Heart right ventricle (tissue), 16 donors: ENCODE results near the gene SPAG8. TPM values are rescaled to one million over a fixed set of nuclear protein-coding genes. Genes with fewer than 3 reads are reported as not detected.

Experiments
- ATAC-seq, 8 donors: fragments of 200-7000 bp; cut with Tn5 transposase; one replicate each; pipeline ENCODE4 v1.9.1; 2020; ENCODE audit warnings: mild to moderate bottlenecking in 8 of 8, moderate library complexity in 8 of 8, moderate number of reproducible peaks in 1 of 8
- DNase-seq, 2 donors: peaks; one replicate each; pipeline ENCODE4 v3.0.0-alpha.2; 2020
- H3K27ac ChIP-seq, 10 donors: fragments of 200-600 bp; sonication (generic) in 2 of 10; one replicate each; pipeline versions ENCODE4 v1.5.0 to v1.8.0; 2020 to 2022; ENCODE audit warnings: mild to moderate bottlenecking in 3 of 10
- H3K27me3 ChIP-seq, 7 donors: fragments of 200-600 bp; one replicate each; pipeline ENCODE4 v1.8.0; 2021 to 2022; ENCODE audit warnings: mild to moderate bottlenecking in 2 of 7
- H3K36me3 ChIP-seq, 9 donors: fragments of 200-600 bp; sonication (generic) in 1 of 9; one replicate each; pipeline versions ENCODE4 v1.5.0 to v1.8.0; 2020 to 2022; ENCODE audit warnings: mild to moderate bottlenecking in 2 of 9
- H3K4me1 ChIP-seq, 9 donors: fragments of 200-600 bp; sonication (generic) in 1 of 9; one replicate each; pipeline versions ENCODE4 v1.5.0 to v1.8.0; 2020 to 2022; ENCODE audit warnings: mild to moderate bottlenecking in 4 of 9
- H3K4me3 ChIP-seq, 10 donors: fragments of 200-600 bp; sonication (generic) in 2 of 10; one replicate each; pipeline versions ENCODE4 v1.5.0 to v1.8.0; 2020 to 2022; ENCODE audit warnings: mild to moderate bottlenecking in 7 of 10, moderate library complexity in 2 of 10
- H3K9me3 ChIP-seq, 11 donors: fragments of 200-600 bp in 10 of 11; sonication (generic) in 2 of 11; one replicate each; pipeline versions ENCODE4 v1.5.0 to v1.8.0; 2013 to 2022; ENCODE audit warnings: mild to moderate bottlenecking in 2 of 11, control low read depth in 1 of 11, moderate library complexity in 1 of 11
- WGBS, 2 donors: extraction: QIAGEN DNeasy Blood & Tissue Kit; methylation state at CpG; one replicate each; pipeline ENCODE4 v1.1.7; 2013; ENCODE audit warnings: inconsistent platforms in 1 of 2; 5-methylcytosine and 5-hydroxymethylcytosine counted together
- intact Hi-C, 10 donors: fragments of 100-400 bp; cut with DNase I; formaldehyde crosslinking; loops; one replicate each; pipeline versions ENCODE4 v1.11.1 to v1.14.2; 2022
- polyA plus RNA-seq, 2 donors: library from polyadenylated mRNA; stranded (reverse); fragments of 200-250 nt; gene quantifications; one replicate each; pipeline ENCODE4 v1.2.3, GENCODE V29; 2013
- total RNA-seq, 10 donors: library from RNA; stranded (reverse); fragmentation: NEBNext Ultra II Directional in 3 of 10; extraction: Animal tissue kit (Norgen Biotek cat#: 25700) in 3 of 10; gene quantifications; one replicate each; pipeline versions ENCODE4 v1.2.1 to v1.2.4, GENCODE V29; 2021 to 2023
- TF ChIP-seq, protein P1 (sequence below), 9 donors: fragments of 200-600 bp; sonication (generic) in 2 of 9; IDR thresholded peaks; one replicate each; pipeline versions ENCODE4 v1.5.0 to v1.8.0; 2021 to 2022; ENCODE audit warnings: antibody characterized with exemption in 9 of 9, mild to moderate bottlenecking in 5 of 9, moderate library complexity in 1 of 9
- donor health status: Arrhythmogenic right ventricular cardiomyopathy.
- donor health status: ischemic (EF 13 %, LVEDD 7.1; RV severe dilation, severe dysfunction).
- donor health status: healthy with polysubstance abuse.
- donor health status: DM: no; HTN: yes; CAD: no.
- donor health status: DM: no; HTN: no; CAD: no.
- donor health status: ischemic (EF 25% LVEDD 6.9; RV normal size, moderate dysfunction).
- donor health status: ischemic (EF 25% LVEDD 5.7; RV mildly dilated, moderate dysfunction).
- donor health status: healthy.
- donor health status: DM: yes; HTN: yes; CAD: no.
- donor health status: Ischemic cardiomyopathy.
- donor health status: ischemic (EF 35%, LVEDD 5.7; RV mildly dilated, moderate dysfunction).
- donor health status: nonischemic (EF 11% LVEDD 7.7; RV severe dilation, severe dysfunction).
- donor health status: DM: yes; HTN: yes; CAD: no.
- donor health status: PGD.
- donor health status: ischemic (EF 29% LVEDD 5.4; RV normal size, mild dysfunction).
- donor health status: nonischemic (EF 23%, LVEDD 6.1; RV moderate dilation, normal function).

SPAG8 gene
- total and polyA plus RNA-seq, 12 donors: 0.84 to 6.0 (median 2.9) TPM

DNA sequence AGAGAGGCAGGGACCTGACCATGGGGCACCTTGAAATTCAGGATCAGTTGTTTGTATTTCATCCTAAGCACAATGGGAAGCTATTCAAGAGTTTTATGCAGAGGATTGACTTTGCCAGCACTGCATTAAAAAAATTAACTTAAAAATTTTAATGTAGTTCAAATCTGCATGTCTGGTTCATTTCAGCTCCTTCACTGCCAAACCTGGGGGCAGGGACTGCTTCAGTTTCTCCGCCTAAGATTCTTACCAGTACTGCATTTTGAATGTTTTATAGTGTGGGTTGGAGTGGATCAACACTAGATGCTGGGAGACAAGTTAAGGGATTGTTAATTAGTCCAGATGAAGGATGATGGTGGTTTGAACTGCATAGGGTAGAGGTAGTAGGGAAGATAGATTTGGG lies 42.3 kb downstream of the SPAG8 start:
- intact Hi-C loops: no loop called here
- TF ChIP-seq, protein P1, sequence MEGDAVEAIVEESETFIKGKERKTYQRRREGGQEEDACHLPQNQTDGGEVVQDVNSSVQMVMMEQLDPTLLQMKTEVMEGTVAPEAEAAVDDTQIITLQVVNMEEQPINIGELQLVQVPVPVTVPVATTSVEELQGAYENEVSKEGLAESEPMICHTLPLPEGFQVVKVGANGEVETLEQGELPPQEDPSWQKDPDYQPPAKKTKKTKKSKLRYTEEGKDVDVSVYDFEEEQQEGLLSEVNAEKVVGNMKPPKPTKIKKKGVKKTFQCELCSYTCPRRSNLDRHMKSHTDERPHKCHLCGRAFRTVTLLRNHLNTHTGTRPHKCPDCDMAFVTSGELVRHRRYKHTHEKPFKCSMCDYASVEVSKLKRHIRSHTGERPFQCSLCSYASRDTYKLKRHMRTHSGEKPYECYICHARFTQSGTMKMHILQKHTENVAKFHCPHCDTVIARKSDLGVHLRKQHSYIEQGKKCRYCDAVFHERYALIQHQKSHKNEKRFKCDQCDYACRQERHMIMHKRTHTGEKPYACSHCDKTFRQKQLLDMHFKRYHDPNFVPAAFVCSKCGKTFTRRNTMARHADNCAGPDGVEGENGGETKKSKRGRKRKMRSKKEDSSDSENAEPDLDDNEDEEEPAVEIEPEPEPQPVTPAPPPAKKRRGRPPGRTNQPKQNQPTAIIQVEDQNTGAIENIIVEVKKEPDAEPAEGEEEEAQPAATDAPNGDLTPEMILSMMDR (IDR thresholded peaks at IDR 0.05): no peak
- H3K36me3 ChIP-seq: no peaks in the 10 kb centered on the region
- no peaks in the 10 kb centered on the region for H3K9me3 ChIP-seq
- ATAC-seq (no peak), DNase-seq (no peak)
- peaks cover 7 to 26% (median 19%) of the 10 kb centered on the region in 9 donors for H3K4me1 ChIP-seq
- no peak overlapping the region for H3K4me3 ChIP-seq
- H3K27me3 ChIP-seq: no peaks in the 10 kb centered on the region
- no peak overlapping the region for H3K27ac ChIP-seq
- WGBS, 2 donors: 98 to 100% methylated on average over 1 of the region's 1 CpG

DNA sequence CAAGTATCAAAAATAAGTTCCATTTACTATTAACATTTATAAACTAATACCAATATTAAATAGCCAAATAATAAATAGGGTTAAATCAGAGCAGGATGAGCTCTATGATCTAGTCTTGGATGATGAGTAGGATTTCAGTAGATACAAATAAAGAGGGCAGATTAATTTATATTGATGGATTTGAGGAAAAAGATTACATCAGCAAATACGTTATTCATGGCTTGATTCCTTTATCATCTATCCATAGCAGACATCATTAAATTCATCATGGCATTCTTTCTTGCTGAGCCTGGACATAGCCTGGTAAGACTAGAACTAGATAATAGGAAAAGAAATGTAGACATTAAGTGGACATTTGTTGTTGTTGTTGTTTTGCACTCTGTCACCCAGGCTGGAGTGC lies 44.6 kb downstream of the SPAG8 start:
- Histone ChIP-seq H3K27ac (no peak overlapping the region), H3K4me1 (peaks cover 7 to 26% (median 19%) of the 10 kb centered on the region in 9 donors), H3K9me3 (no peaks in the 10 kb centered on the region), H3K27me3 (no peaks in the 10 kb centered on the region), H3K36me3 (no peaks in the 10 kb centered on the region), H3K4me3 (no peak overlapping the region)
- DNase-seq: no peak
- no peak for ATAC-seq
- intact Hi-C loops: no loop called here
- 89 to 97% methylated on average over 1 of the region's 1 CpG for WGBS, 2 donors
- TF ChIP-seq, protein P1 (IDR thresholded peaks at IDR 0.05): no peak

DNA sequence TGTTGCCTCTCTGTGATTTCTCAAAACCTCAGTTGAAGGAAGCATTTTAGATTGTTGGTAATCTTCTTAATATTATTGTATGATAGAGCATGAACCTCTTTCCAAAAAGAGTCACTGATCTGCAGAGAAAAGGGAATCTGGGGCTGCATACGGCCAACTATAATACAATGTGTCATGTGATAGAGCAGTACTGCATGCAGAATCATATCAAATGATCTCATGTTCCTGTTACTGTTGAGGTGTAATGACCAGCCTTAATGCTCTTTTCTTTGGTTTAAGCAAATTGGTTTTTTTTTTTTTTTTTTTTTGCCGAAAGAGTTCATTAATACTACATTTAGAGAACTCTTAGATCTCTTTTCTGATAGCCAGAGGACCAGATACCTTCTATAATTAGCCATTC lies 45.1 kb downstream of the SPAG8 start:
- Histone ChIP-seq H3K36me3 (no peaks in the 10 kb centered on the region), H3K4me3 (no peak overlapping the region), H3K9me3 (no peaks in the 10 kb centered on the region), H3K27me3 (no peaks in the 10 kb centered on the region), H3K4me1 (peaks cover 6 to 21% (median 17%) of the 10 kb centered on the region in 9 donors), H3K27ac (no peak overlapping the region)
- 83 to 94% methylated on average over 2 of the region's 2 CpGs for WGBS, 2 donors
- intact Hi-C loops: no loop called here
- DNase-seq: no peak
- ATAC-seq: no peak
- TF ChIP-seq, protein P1 (IDR thresholded peaks at IDR 0.05): no peak

DNA sequence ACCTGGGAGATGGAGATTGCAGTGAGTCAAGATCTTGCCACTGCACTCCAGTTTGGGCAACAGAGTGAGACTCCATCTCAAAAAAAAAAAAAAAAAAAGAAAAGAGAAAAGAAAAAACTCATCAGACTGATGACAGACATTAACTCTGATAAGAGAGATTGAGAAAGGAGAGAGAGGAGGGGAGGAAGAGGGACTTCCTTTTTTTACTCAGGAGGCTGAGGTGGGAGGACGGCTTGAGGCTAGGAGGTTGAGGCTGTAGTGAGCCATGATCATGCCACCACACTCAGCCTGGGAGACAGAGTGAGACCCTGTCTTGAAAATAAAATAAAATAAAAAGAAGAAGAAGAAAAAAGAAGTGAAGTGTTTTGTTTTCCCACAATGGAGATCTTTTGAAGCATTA lies 48.3 kb downstream of the SPAG8 start:
- TF ChIP-seq, protein P1 (IDR thresholded peaks at IDR 0.05): no peak
- DNase-seq (no peak), ATAC-seq (no peak)
- intact Hi-C loops: no loop called here
- Histone ChIP-seq H3K36me3 (no peaks in the 10 kb centered on the region), H3K9me3 (no peaks in the 10 kb centered on the region), H3K27me3 (no peaks in the 10 kb centered on the region), H3K4me1 (peaks cover 0 to 18% (median 2%) of the 10 kb centered on the region in 9 donors), H3K4me3 (no peak overlapping the region), H3K27ac (no peak overlapping the region)
- WGBS, 2 donors: 96 to 100% methylated on average over 1 of the region's 1 CpG
